ENCODE data around the gene PGM5.
"Not testable (repeated sequence)": the region's sequence is repeated elsewhere in the genome, so short reads cannot be mapped to it uniquely, and the experiment has no call there.

- not testable (repeated sequence) for TF ChIP-seq CTCF, POLR2A (IDR thresholded peaks at IDR 0.05)
These were observed 40.6 kb downstream of the PGM5 start for GRCh38 chr9:68397095-68397423.
